Prostate gland (tissue), 2 donors: ENCODE data around the gene AQP1. TPM values are rescaled to one million over a fixed set of nuclear protein-coding genes. Genes with fewer than 3 reads are reported as not detected.

ENCODE experiments used
- DNase-seq: peaks from one replicate; pipeline ENCODE4 v3.0.0-alpha.2; 2019; ENCODE audit warnings: low spot score
- H3K27ac ChIP-seq, 2 donors: fragments of 200-600 bp; sonication (generic); 2 replicates each; pipeline ENCODE4 v1.5.1; 2017 to 2019
- H3K27me3 ChIP-seq: fragments of 200-600 bp; sonication (generic); replicated peaks from 2 replicates; pipeline ENCODE4 v1.5.1; 2019; ENCODE audit not compliant: insufficient read depth
- H3K36me3 ChIP-seq, 2 donors: fragments of 200-600 bp; sonication (generic); 1 replicate in 1 of 2; 2 replicates in 1 of 2; pipeline versions ENCODE4 v1.5.1 to v1.8.1; 2017 to 2019
- H3K4me1 ChIP-seq: fragments of 200-600 bp; sonication (generic); replicated peaks from 2 replicates; pipeline ENCODE4 v1.5.1; 2019
- H3K4me3 ChIP-seq, 2 donors: fragments of 200-600 bp; sonication (generic); 2 replicates each; pipeline ENCODE4 v1.5.1; 2017 to 2019
- H3K9me3 ChIP-seq: fragments of 200-600 bp; sonication (generic); 2 replicates; pipeline ENCODE4 v1.5.1; 2017
- CTCF ChIP-seq, 4 experiments: fragments of 200-600 bp in 2 of 4; fragments of 450-650 bp in 2 of 4; sonication (generic) in 2 of 4; IDR thresholded peaks; 1 replicate in 3 of 4; 2 replicates in 1 of 4; pipeline ENCODE4 v1.5.1; 2016 to 2019; ENCODE audit warnings: antibody characterized with exemption in 4 of 4, mild to moderate bottlenecking in 2 of 4, moderate library complexity in 2 of 4
- POLR2A ChIP-seq: fragments of 450-650 bp; IDR thresholded peaks from one replicate; pipeline ENCODE4 v1.6.1; 2016; ENCODE audit warnings: antibody characterized with exemption, mild to moderate bottlenecking
- POLR2AphosphoS5 ChIP-seq: sonication (generic); formaldehyde crosslinking; IDR thresholded peaks from one replicate; pipeline ENCODE4 v1.6.1; 2017; ENCODE audit warnings: antibody characterized with exemption
- WGBS: methylation state at CpG from one replicate; pipeline ENCODE4 v1.1.5; 2018; 5-methylcytosine and 5-hydroxymethylcytosine counted together
- intact Hi-C: fragments of 100-400 bp; cut with DNase I; formaldehyde crosslinking; loops from one replicate; pipeline ENCODE4 v1.14.2; 2022
- total RNA-seq, 2 donors: library from RNA; depleted of rRNA; stranded (reverse); fragments of >200 nt; gene quantifications; one replicate each; pipeline ENCODE4 v1.1.0, GENCODE V29; 2016

The AQP1 gene
- total RNA-seq, 2 donors from 2014 or later, result 89.4 to 117 TPM

- Histone ChIP-seq H3K4me1 (no peaks in the 10 kb centered on the region), H3K27me3 (no peaks in the 10 kb centered on the region), H3K9me3 (no peaks in the 10 kb centered on the region), H3K4me3 (no peak overlapping the region), H3K36me3 (no peaks in the 10 kb centered on the region), H3K27ac (no peak overlapping the region)
- intact Hi-C loops, result no loop called here
- DNase-seq, result no peak
- WGBS, result 85% methylated on average over 26 of the region's 26 CpGs
- TF ChIP-seq POLR2AphosphoS5, result no peak
- TF ChIP-seq POLR2A, result no peak
- TF ChIP-seq CTCF (IDR thresholded peaks at IDR 0.05), result no peak
Measured at GRCh38 chr7:30933124-30933974, 21.7 kb downstream of the AQP1 start.

GRCh38 chr7:30934225-30934624 lies 22.6 kb downstream of the AQP1 start:
- TF ChIP-seq CTCF (IDR thresholded peaks at IDR 0.05) (no peak), POLR2A (no peak), POLR2AphosphoS5 (no peak)
- WGBS, result 90% methylated on average over 5 of the region's 5 CpGs

GRCh38 chr7:30934732-30935568 lies 23.3 kb downstream of the AQP1 start:
- no peak overlapping the region for H3K4me3 ChIP-seq
- H3K27ac ChIP-seq, result no peak overlapping the region
- H3K9me3 ChIP-seq, result no peaks in the 10 kb centered on the region
- TF ChIP-seq POLR2A, result no peak
- no peak for TF ChIP-seq POLR2AphosphoS5
- TF ChIP-seq CTCF (IDR thresholded peaks at IDR 0.05), result no peak
- H3K27me3 ChIP-seq, result no peaks in the 10 kb centered on the region
- H3K4me1 ChIP-seq, result no peaks in the 10 kb centered on the region
- no peaks in the 10 kb centered on the region for H3K36me3 ChIP-seq
- intact Hi-C loops, result no loop called here
- no peak for DNase-seq
- WGBS, result 88% methylated on average over 6 of the region's 6 CpGs

More at GRCh38 chr7:30934225-30934624, 22.6 kb downstream of the AQP1 start:
- intact Hi-C loops, result no loop called here
- no peak for DNase-seq
- H3K36me3 ChIP-seq, result no peaks in the 10 kb centered on the region
- no peaks in the 10 kb centered on the region for H3K9me3 ChIP-seq
- H3K27me3 ChIP-seq, result no peaks in the 10 kb centered on the region
- no peaks in the 10 kb centered on the region for H3K4me1 ChIP-seq
- H3K4me3 ChIP-seq, result no peak overlapping the region
- no peak overlapping the region for H3K27ac ChIP-seq

- intact Hi-C loops, result no loop called here
- TF ChIP-seq POLR2A, result no peak
- TF ChIP-seq CTCF (IDR thresholded peaks at IDR 0.05), result no peak
- TF ChIP-seq POLR2AphosphoS5, result no peak
- no peak for DNase-seq
- WGBS, result 86% methylated on average over 3 of the region's 3 CpGs
- no peak overlapping the region for H3K27ac ChIP-seq
- H3K9me3 ChIP-seq, result no peaks in the 10 kb centered on the region
- no peaks in the 10 kb centered on the region for H3K4me1 ChIP-seq
- H3K27me3 ChIP-seq, result no peaks in the 10 kb centered on the region
- no peaks in the 10 kb centered on the region for H3K36me3 ChIP-seq
- H3K4me3 ChIP-seq, result no peak overlapping the region
Measured at GRCh38 chr7:30935569-30935877, 23.9 kb downstream of the AQP1 start.
